ENCODE results near the gene CUEDC1. TPM values are rescaled to one million over a fixed set of nuclear protein-coding genes. Genes with fewer than 3 reads are reported as not detected.
A peak's percentile ranks its signal among the peaks of the same experiment; 100 is the strongest.

Gene CUEDC1
- total and polyA plus RNA-seq, 2 of the 13 experiments (the other 11 are each of a cell fraction or from before 2014, with no cell fraction given), result 7.4 to 12.9 TPM

GRCh38 chr17:57995076-57995956, 40.1 kb upstream of the CUEDC1 start (continued):
- no peak for TF ChIP-seq ZNF609 (CRISPR knock-in tag; IDR thresholded peaks at IDR 0.05; ENCODE audit: borderline replicate concordance)
- TF ChIP-seq ZNF432 (CRISPR knock-in tag; IDR thresholded peaks at IDR 0.05; ENCODE audit: borderline replicate concordance), result no peak
- TF ChIP-seq ZNF446 (CRISPR knock-in tag; IDR thresholded peaks at IDR 0.05), result no peak
- peak; percentile 22; the same call in 1 of the 2 replicates for TF ChIP-seq ARID5B (CRISPR knock-in tag; IDR thresholded peaks at IDR 0.05)
- TF ChIP-seq CENPT (CRISPR knock-in tag; IDR thresholded peaks at IDR 0.05; ENCODE audit: low read depth), result no peak
- no peak for TF ChIP-seq SNAPC2 (CRISPR knock-in tag; IDR thresholded peaks at IDR 0.05)
- TF ChIP-seq CEBPB (IDR thresholded peaks at IDR 0.05; ENCODE audit: borderline replicate concordance, low read depth, low read length), result no peak
- no peak for TF ChIP-seq ZNF607 (CRISPR knock-in tag; IDR thresholded peaks at IDR 0.05; ENCODE audit: borderline replicate concordance)
- peak; percentile 66; the same call in 1 of the 2 replicates for TF ChIP-seq ZNF124 (CRISPR knock-in tag; IDR thresholded peaks at IDR 0.05)
- TF ChIP-seq ZNF616 (CRISPR knock-in tag; IDR thresholded peaks at IDR 0.05; ENCODE audit: low read depth), result no peak
- TF ChIP-seq SAP130 (CRISPR knock-in tag; IDR thresholded peaks at IDR 0.05; ENCODE audit: low read depth), result 0 out of 2 replicates have a peak, but pooled peaks have one; percentile 43
- TF ChIP-seq RBM22 (optimal IDR thresholded peaks at IDR 0.05; ENCODE audit: low read length), result peak; percentile 99
- TF ChIP-seq ATRX (CRISPR knock-in tag; IDR thresholded peaks at IDR 0.05; ENCODE audit: borderline replicate concordance), result no peak
- TF ChIP-seq PHF5A (CRISPR knock-in tag; IDR thresholded peaks at IDR 0.05; ENCODE audit: low read depth, unreplicated experiment), result peak; percentile 29
- TF ChIP-seq SALL2 (CRISPR knock-in tag; IDR thresholded peaks at IDR 0.05), result no peak
- TF ChIP-seq ZFP36L2 (CRISPR knock-in tag; IDR thresholded peaks at IDR 0.05), result no peak
- TF ChIP-seq ZNF781 (CRISPR knock-in tag; IDR thresholded peaks at IDR 0.05; ENCODE audit: borderline replicate concordance, not compliant biosample characterization), result peak; percentile 69
- no peak for TF ChIP-seq ZBTB2 (CRISPR knock-in tag; IDR thresholded peaks at IDR 0.05; ENCODE audit: low read depth)
- no peak for TF ChIP-seq SP140L (CRISPR knock-in tag; IDR thresholded peaks at IDR 0.05; ENCODE audit: borderline replicate concordance)

Data from HepG2 (cell line).